Activated T-helper 17 cell treated with anti-CD3 and anti-CD28 coated beads, Interleukin-2, amount 50 U/mL, for 72 hours (primary cell): ENCODE measurements around the gene GALNT6. TPM values are rescaled to one million over a fixed set of nuclear protein-coding genes. Genes with fewer than 3 reads are reported as not detected.
A peak's percentile ranks its signal among the peaks of the same experiment; 100 is the strongest.

Experiments
- ATAC-seq: fragments of 150-1000 bp; cut with Tn5 transposase; replicated peaks from 2 replicates; pipeline ENCODE4 v1.10.0; 2021; ENCODE audit warnings: mild to moderate bottlenecking, moderate library complexity
- H3K27ac Mint-ChIP-seq: one replicate; pipeline ENCODE4 v1.8.0; 2022; ENCODE audit warnings: mixed read lengths
- H3K27me3 Mint-ChIP-seq: one replicate; pipeline ENCODE4 v1.8.0; 2022; ENCODE audit warnings: mixed read lengths
- H3K36me3 Mint-ChIP-seq: one replicate; pipeline ENCODE4 v1.8.0; 2022; ENCODE audit warnings: low read depth, mild to moderate bottlenecking, mixed read lengths
- H3K4me1 Mint-ChIP-seq: one replicate; pipeline ENCODE4 v1.8.0; 2022; ENCODE audit warnings: mixed read lengths
- H3K4me3 Mint-ChIP-seq: one replicate; pipeline ENCODE4 v1.8.0; 2022; ENCODE audit warnings: mild to moderate bottlenecking, mixed read lengths
- H3K9me3 Mint-ChIP-seq: one replicate; pipeline ENCODE4 v1.8.0; 2022; ENCODE audit warnings: mixed read lengths
- total RNA-seq, 2 donors: library from RNA; stranded (reverse); gene quantifications; one replicate each; pipeline ENCODE4 v1.2.3, GENCODE V29; 2022

The GALNT6 gene
- total RNA-seq, 2 donors from 2014 or later, result 6.2 to 7.2 TPM

DNA sequence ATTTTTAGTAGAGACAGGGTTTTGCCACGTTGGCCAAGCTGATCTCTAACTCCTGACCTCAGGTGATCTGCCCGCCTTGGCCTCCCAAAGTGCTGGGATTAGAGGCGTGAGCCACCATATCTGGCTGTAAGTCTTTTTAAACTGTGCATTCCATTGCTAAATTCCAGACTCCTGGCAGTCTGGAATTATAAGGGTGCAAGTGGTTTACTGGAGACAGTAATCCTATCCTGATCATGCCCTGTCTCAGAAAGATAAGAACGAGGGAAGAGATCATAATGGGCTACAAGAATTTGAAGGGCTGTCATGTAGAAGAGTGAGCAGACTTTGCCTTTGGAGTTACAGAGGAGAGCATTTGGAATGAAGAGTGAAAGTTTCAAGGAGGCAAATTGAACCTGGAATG lies 26.6 kb upstream of the GALNT6 start:
- Mint-ChIP-seq H3K36me3 (no peaks in the 10 kb centered on the region), H3K4me3 (no peak overlapping the region), H3K4me1 (no peaks in the 10 kb centered on the region), H3K27me3 (peaks cover 2% of the 10 kb centered on the region), H3K9me3 (no peaks in the 10 kb centered on the region), H3K27ac (no peak overlapping the region)
- no peak for ATAC-seq

DNA sequence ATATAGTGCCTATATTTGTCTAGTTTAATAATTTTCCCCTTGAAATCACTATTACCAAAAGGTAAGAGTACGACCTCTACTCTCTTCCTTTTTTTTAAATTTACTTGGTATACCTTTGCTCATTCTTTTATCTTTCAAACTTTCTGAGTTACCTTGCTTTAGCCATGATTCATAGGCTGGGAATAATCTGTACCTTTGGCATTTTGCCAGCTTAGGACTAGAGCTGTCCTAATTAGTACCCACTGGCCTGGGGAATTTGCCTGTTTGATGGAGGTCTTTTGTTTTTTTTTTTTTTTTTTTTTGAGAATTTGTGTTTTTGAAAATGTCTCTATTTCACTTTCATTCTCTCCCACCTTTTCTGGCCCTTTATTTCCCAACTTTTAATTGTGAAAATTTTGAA lies 24.7 kb upstream of the GALNT6 start:
- H3K4me3 Mint-ChIP-seq, result no peak overlapping the region
- H3K27me3 Mint-ChIP-seq, result peaks cover 2% of the 10 kb centered on the region
- no peak overlapping the region for H3K27ac Mint-ChIP-seq
- no peaks in the 10 kb centered on the region for H3K36me3 Mint-ChIP-seq
- no peak for ATAC-seq
- H3K9me3 Mint-ChIP-seq, result no peaks in the 10 kb centered on the region
- H3K4me1 Mint-ChIP-seq, result no peaks in the 10 kb centered on the region

DNA sequence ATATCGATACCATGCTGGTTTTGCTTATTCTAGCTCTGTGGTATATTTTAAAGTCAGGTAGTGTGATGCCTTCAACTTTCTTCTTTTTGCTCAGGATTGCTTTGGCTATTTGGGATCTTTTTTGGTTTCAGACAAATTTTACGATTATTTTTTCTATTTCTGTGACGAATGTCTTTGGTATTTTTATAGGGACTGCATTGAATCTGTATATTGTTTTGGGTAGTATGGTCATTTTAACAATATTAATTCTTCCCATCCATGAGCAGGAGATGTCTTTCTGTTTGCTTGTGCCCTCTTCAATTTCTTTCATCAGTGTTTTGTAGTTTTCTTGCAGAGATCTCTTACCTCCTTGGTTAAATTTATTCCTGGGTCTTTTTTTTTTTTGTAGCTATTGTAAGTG lies 22.6 kb upstream of the GALNT6 start:
- H3K4me1 Mint-ChIP-seq, result no peaks in the 10 kb centered on the region
- no peak overlapping the region for H3K4me3 Mint-ChIP-seq
- no peak for ATAC-seq
- peaks cover 2% of the 10 kb centered on the region for H3K27me3 Mint-ChIP-seq
- H3K36me3 Mint-ChIP-seq, result no peaks in the 10 kb centered on the region
- no peaks in the 10 kb centered on the region for H3K9me3 Mint-ChIP-seq
- H3K27ac Mint-ChIP-seq, result no peak overlapping the region

- no peaks in the 10 kb centered on the region for H3K36me3 Mint-ChIP-seq
- H3K27ac Mint-ChIP-seq, result no peak overlapping the region
- no peak for ATAC-seq
- no peaks in the 10 kb centered on the region for H3K4me1 Mint-ChIP-seq
- no peaks in the 10 kb centered on the region for H3K9me3 Mint-ChIP-seq
- peaks cover 2% of the 10 kb centered on the region for H3K27me3 Mint-ChIP-seq
- H3K4me3 Mint-ChIP-seq, result no peak overlapping the region
Measured at GRCh38 chr12:51413149-51413548, 21.9 kb upstream of the GALNT6 start.

DNA sequence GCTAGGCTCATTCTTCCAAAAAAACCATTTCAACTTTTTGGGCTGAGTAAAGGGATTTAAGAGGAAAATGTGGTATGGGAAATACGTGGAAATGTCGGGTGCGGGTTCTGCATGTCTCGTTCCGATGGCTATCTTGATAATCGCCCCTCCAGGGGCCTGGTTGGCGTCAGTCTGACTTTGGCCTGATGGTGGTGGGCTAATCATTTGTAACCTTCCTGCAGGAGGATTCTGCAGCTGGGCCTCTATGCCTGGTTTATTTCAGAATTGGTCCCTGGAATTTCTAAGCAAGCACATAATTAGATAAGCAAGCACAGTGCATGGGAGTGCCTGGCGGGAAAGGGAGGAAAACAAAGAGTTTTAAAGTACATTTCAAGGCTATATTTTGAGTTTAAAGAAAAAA lies 18.6 kb upstream of the GALNT6 start:
- no peaks in the 10 kb centered on the region for H3K4me1 Mint-ChIP-seq
- no peaks in the 10 kb centered on the region for H3K9me3 Mint-ChIP-seq
- H3K36me3 Mint-ChIP-seq, result no peaks in the 10 kb centered on the region
- H3K4me3 Mint-ChIP-seq, result no peak overlapping the region
- H3K27me3 Mint-ChIP-seq, result no peaks in the 10 kb centered on the region
- no peak for ATAC-seq
- H3K27ac Mint-ChIP-seq, result no peak overlapping the region

DNA sequence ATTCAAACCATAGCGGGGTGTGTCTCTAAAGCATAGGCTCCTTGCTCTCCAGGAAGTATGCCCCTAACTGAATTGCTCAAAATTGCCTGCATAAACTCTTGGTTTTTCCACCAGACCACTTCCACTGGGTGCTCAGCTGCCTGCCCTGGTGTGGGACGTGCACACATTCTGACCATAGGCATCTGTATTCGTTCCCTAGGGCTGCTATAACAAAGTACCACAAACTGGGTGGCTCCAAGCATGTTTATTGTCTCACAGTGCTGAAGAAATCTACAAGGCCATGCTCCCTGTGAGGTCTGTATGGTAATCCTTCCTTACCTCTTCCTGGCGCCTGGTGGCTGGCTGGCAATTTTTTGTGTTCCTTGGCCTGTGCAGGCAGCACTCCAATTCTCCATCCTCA lies 16.4 kb upstream of the GALNT6 start:
- no peak overlapping the region for H3K4me3 Mint-ChIP-seq
- H3K36me3 Mint-ChIP-seq, result no peaks in the 10 kb centered on the region
- H3K27me3 Mint-ChIP-seq, result no peaks in the 10 kb centered on the region
- H3K27ac Mint-ChIP-seq, result no peak overlapping the region
- H3K4me1 Mint-ChIP-seq, result no peaks in the 10 kb centered on the region
- no peaks in the 10 kb centered on the region for H3K9me3 Mint-ChIP-seq
- ATAC-seq, result no peak

DNA sequence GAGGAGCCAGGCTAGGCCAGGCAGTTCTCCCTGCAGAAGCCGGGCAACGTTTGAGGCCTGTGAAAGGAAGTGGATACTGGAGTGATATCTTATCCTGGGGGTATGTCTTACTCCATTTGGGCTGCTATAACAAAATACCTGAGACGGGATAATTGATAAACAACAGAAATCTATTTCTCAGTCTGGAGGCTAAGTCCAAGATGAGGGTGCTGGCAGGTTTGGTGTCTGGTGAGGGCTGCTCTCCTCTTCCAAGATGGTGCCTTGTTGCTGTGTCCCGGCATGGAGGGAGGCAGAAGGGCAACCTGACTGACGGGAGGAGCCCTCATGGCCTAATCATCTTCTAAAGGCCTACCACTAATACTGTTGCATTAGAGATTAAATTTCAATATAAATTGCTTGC lies 15.7 kb upstream of the GALNT6 start:
- no peaks in the 10 kb centered on the region for H3K27me3 Mint-ChIP-seq
- H3K4me3 Mint-ChIP-seq, result no peak overlapping the region
- no peaks in the 10 kb centered on the region for H3K9me3 Mint-ChIP-seq
- ATAC-seq, result no peak
- H3K36me3 Mint-ChIP-seq, result no peaks in the 10 kb centered on the region
- no peak overlapping the region for H3K27ac Mint-ChIP-seq
- H3K4me1 Mint-ChIP-seq, result no peaks in the 10 kb centered on the region

DNA sequence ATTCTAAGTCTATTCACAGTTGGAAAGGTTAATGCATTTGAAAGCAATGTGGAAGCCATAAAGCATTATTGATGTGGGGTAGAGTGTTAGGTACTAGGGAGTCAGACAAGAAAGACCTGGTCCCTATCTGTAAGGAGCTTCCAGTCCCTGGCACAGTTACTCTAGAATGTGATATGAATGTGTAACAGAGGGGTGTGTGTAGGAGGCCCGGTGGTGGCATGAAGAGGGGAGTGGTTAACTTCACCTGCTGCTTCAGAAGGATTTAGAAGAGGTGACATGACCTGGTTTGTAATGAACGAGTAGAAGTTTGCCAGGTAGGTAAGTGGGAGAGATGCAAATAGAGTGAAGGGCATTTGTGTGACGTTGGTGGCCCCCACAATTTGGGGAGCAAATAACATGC lies 15.1 kb upstream of the GALNT6 start:
- ATAC-seq, result no peak

GRCh38 chr12:51405801-51406207 lies 14.6 kb upstream of the GALNT6 start:
- Mint-ChIP-seq H3K4me3 (no peak overlapping the region), H3K9me3 (no peaks in the 10 kb centered on the region), H3K4me1 (no peaks in the 10 kb centered on the region), H3K27me3 (no peaks in the 10 kb centered on the region), H3K27ac (no peak overlapping the region), H3K36me3 (no peaks in the 10 kb centered on the region)
- ATAC-seq, result no peak

More for the DNA sequence above, 15.1 kb upstream of the GALNT6 start:
- no peaks in the 10 kb centered on the region for H3K9me3 Mint-ChIP-seq
- H3K4me3 Mint-ChIP-seq, result no peak overlapping the region
- H3K27ac Mint-ChIP-seq, result no peak overlapping the region
- no peaks in the 10 kb centered on the region for H3K4me1 Mint-ChIP-seq
- H3K27me3 Mint-ChIP-seq, result no peaks in the 10 kb centered on the region
- no peaks in the 10 kb centered on the region for H3K36me3 Mint-ChIP-seq

DNA sequence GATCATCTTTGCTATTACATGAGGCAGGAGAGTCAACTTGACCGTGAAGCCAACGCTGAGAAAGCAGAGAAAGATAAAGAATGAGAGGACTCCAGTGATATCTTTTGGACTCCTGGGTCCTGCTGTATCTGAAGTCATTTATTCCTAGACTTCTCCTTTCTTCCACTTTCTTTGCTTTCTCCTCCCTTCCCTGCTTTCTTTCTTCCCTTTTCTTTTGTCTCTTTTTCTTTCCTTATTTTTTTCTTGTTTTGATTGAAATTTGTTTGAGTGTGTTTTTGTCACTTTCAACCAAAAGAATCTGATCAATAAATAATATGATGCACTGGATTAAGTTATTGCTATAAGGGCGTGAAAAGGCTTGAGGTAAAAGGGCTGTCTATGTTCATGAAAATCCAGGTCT lies 13.4 kb upstream of the GALNT6 start:
- H3K36me3 Mint-ChIP-seq, result no peaks in the 10 kb centered on the region
- no peak overlapping the region for H3K4me3 Mint-ChIP-seq
- H3K27me3 Mint-ChIP-seq, result no peaks in the 10 kb centered on the region
- no peaks in the 10 kb centered on the region for H3K9me3 Mint-ChIP-seq
- no peak overlapping the region for H3K27ac Mint-ChIP-seq
- H3K4me1 Mint-ChIP-seq, result no peaks in the 10 kb centered on the region
- no peak for ATAC-seq

GRCh38 chr12:51403681-51404136 lies 12.5 kb upstream of the GALNT6 start:
- H3K4me1 Mint-ChIP-seq, result no peaks in the 10 kb centered on the region
- no peak overlapping the region for H3K4me3 Mint-ChIP-seq
- H3K27me3 Mint-ChIP-seq, result no peaks in the 10 kb centered on the region
- H3K27ac Mint-ChIP-seq, result no peak overlapping the region
- H3K9me3 Mint-ChIP-seq, result no peaks in the 10 kb centered on the region
- H3K36me3 Mint-ChIP-seq, result no peaks in the 10 kb centered on the region
- ATAC-seq, result no peak

DNA sequence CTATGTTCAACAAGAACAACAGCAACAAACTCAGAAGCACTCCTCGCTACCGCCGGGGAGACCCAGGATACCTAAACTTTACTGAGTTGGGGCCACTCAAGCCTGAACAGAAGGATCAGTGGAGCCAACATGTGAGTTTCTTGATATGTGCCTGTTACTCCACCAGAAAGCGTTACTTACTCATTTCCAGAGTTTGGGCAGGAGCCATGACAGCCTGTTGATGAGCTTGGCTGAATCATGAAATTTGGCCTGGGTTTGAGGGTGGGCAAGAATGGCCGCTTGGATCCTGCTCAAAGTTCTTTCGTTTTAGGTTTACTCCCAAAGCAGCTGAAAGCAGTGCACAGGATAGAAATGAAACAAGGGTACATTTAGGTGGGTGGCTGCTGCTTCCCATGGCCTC lies 12.0 kb upstream of the GALNT6 start:
- Mint-ChIP-seq H3K27ac (no peak overlapping the region), H3K27me3 (no peaks in the 10 kb centered on the region), H3K36me3 (no peaks in the 10 kb centered on the region), H3K4me3 (no peak overlapping the region), H3K9me3 (no peaks in the 10 kb centered on the region), H3K4me1 (no peaks in the 10 kb centered on the region)
- peak; percentile 28 for ATAC-seq

- H3K4me1 Mint-ChIP-seq, result no peaks in the 10 kb centered on the region
- H3K27ac Mint-ChIP-seq, result no peak overlapping the region
- H3K4me3 Mint-ChIP-seq, result no peak overlapping the region
- H3K27me3 Mint-ChIP-seq, result no peaks in the 10 kb centered on the region
- no peak for ATAC-seq
- H3K9me3 Mint-ChIP-seq, result no peaks in the 10 kb centered on the region
- no peaks in the 10 kb centered on the region for H3K36me3 Mint-ChIP-seq
Measured at GRCh38 chr12:51401900-51402299, 10.7 kb upstream of the GALNT6 start.

DNA sequence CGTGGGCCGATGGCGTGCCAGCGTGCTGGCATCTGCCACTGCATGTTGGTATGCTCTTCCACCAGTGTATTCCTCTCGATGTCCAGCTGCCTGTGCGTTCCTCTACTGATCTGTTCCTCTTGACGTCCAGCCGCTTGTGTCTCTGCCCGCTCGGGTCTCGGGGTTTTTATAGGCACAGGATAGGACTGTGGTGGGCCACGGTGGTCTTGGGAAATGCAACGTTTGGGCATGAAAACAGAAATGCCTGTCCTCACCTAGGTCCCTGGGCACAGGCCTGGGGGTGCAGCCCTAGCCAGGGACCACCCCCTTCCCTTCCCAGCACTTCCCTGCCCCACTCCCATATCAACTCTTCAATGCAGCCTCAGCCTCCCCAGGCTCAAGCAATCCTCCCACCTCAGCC lies 10.3 kb upstream of the GALNT6 start:
- ATAC-seq, result no peak
- Mint-ChIP-seq H3K4me1 (no peaks in the 10 kb centered on the region), H3K36me3 (no peaks in the 10 kb centered on the region), H3K9me3 (no peaks in the 10 kb centered on the region), H3K27me3 (no peaks in the 10 kb centered on the region), H3K27ac (no peak overlapping the region), H3K4me3 (no peak overlapping the region)

DNA sequence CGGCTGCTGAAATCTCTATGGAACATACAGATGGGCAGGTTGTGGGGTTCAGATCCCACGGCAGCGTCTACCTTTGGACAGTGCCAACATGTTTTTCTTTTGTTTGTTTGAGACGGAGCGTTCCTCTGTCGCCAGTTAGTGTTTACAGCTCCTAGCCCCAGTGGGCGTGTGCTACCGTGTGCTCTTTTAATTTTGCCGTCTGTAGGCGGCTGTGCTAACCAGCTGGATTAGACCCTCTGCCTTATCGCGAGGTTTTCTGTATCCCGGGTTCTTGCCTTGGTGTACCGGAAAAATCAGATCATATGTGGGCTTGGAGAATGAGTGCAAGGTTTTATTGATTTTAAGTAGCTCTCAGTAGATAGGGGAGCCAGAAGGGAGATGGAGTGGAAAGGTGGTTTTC lies 9.8 kb upstream of the GALNT6 start:
- Mint-ChIP-seq H3K4me3 (no peak overlapping the region), H3K36me3 (no peaks in the 10 kb centered on the region), H3K9me3 (no peaks in the 10 kb centered on the region), H3K27ac (no peak overlapping the region), H3K27me3 (no peaks in the 10 kb centered on the region), H3K4me1 (peaks cover 2% of the 10 kb centered on the region)
- ATAC-seq, result no peak

DNA sequence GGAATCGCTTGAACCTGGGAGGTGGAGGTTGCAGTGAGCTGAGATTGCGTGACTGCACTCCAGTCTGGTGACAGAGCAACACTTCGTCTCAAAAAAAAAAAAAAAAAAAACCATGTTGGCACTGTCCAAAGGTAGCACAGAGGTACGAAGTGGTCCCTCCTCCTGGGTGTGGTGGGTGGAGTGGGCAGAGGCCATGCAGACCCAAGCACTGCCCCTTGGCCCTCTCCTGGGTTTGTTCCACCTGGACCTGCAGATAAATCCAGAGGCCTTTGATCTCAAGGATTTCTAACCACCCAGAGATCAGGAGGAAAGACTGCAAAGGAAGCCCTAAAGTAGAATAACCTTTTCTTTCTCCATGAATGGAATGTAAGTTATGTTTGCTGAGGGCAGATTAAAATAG lies 8.7 kb upstream of the GALNT6 start:
- H3K4me1 Mint-ChIP-seq, result peaks cover 13% of the 10 kb centered on the region
- H3K36me3 Mint-ChIP-seq, result no peaks in the 10 kb centered on the region
- no peak for ATAC-seq
- no peak overlapping the region for H3K4me3 Mint-ChIP-seq
- H3K9me3 Mint-ChIP-seq, result no peaks in the 10 kb centered on the region
- H3K27me3 Mint-ChIP-seq, result no peaks in the 10 kb centered on the region
- H3K27ac Mint-ChIP-seq, result no peak overlapping the region
